ENCODE results near the gene SULT1C2. TPM values are rescaled to one million over a fixed set of nuclear protein-coding genes. Genes with fewer than 3 reads are reported as not detected.
"Not testable (repeated sequence)": the region's sequence is repeated elsewhere in the genome, so short reads cannot be mapped to it uniquely, and the experiment has no call there.

SULT1C2 gene
- total and polyA plus RNA-seq, 4 experiments from 2014 or later = 0.06 to 0.23 TPM; not detected in 2

- intact Hi-C loops (cut with micrococcal nuclease) = no loop called here
- Mint-ChIP-seq H3K27ac (no peak overlapping the region), H3K36me3 (no peaks in the 10 kb centered on the region), H3K27me3 (peaks cover 6 to 15% of the 10 kb centered on the region in 2 donors), H3K4me3 (no peak overlapping the region), H3K4me1 (no peaks in the 10 kb centered on the region), H3K9me3 (no peaks in the 10 kb centered on the region)
- ChIA-PET CTCF (ENCODE audit: partially characterized antibody) (no interaction called here), POLR2A (ENCODE audit: partially characterized antibody) (no interaction called here)
- Histone ChIP-seq H3K4me3 (ENCODE audit: low read length in 2 of 2) (no peak overlapping the region), H3K27ac (ENCODE audit: low read depth, low read length) (no peak overlapping the region), H3K4me1 (ENCODE audit: insufficient read depth, low read length) (no peaks in the 10 kb centered on the region), H3K27me3 (ENCODE audit: insufficient read depth, low read length) (no peaks in the 10 kb centered on the region), H3K9me3 (ENCODE audit: control insufficient read depth in 1 of 2, low read length in 2 of 2) (no peaks in the 10 kb centered on the region), H3K36me3 (ENCODE audit: insufficient read depth, low read length) (no peaks in the 10 kb centered on the region)
- no peak for DNase-seq
Observed at GRCh38 chr2:108349571-108349928, 60.9 kb downstream of the SULT1C2 start.

GRCh38 chr2:108351889-108352288 is 63.2 kb downstream of the SULT1C2 start:
- intact Hi-C loops (cut with micrococcal nuclease) = no loop called here
- CTCF ChIA-PET (ENCODE audit: partially characterized antibody) = no interaction called here
- no peaks in the 10 kb centered on the region for H3K4me1 ChIP-seq (ENCODE audit: insufficient read depth, low read length)

GRCh38 chr2:108354136-108354535 is 65.4 kb downstream of the SULT1C2 start:
- no peak overlapping the region for H3K27ac Mint-ChIP-seq
- peaks cover 12 to 39% of the 10 kb centered on the region in 2 donors for H3K27me3 Mint-ChIP-seq
- ChIA-PET POLR2A (ENCODE audit: partially characterized antibody) (no interaction called here), CTCF (ENCODE audit: partially characterized antibody) (interaction anchor here (1.8 kb wide), 1 partner anchor 230 kb away, joined by 6 read pairs; no protein-coding TSS in a partner anchor)
- H3K4me3 Mint-ChIP-seq = no peak overlapping the region
- Histone ChIP-seq H3K9me3 (ENCODE audit: control insufficient read depth in 1 of 2, low read length in 2 of 2) (no peaks in the 10 kb centered on the region), H3K4me3 (ENCODE audit: low read length in 2 of 2) (no peak overlapping the region), H3K4me1 (ENCODE audit: insufficient read depth, low read length) (no peaks in the 10 kb centered on the region), H3K36me3 (ENCODE audit: insufficient read depth, low read length) (no peaks in the 10 kb centered on the region), H3K27me3 (ENCODE audit: insufficient read depth, low read length) (no peaks in the 10 kb centered on the region), H3K27ac (ENCODE audit: low read depth, low read length) (no peak overlapping the region)
- DNase-seq = no peak
- intact Hi-C loops (cut with micrococcal nuclease) = no loop called here
- H3K4me1 Mint-ChIP-seq = no peaks in the 10 kb centered on the region
- no peaks in the 10 kb centered on the region for H3K9me3 Mint-ChIP-seq
- H3K36me3 Mint-ChIP-seq = no peaks in the 10 kb centered on the region

More at GRCh38 chr2:108351889-108352288, 63.2 kb downstream of the SULT1C2 start:
- H3K9me3 Mint-ChIP-seq = no peaks in the 10 kb centered on the region
- H3K27ac ChIP-seq (ENCODE audit: low read depth, low read length) = no peak overlapping the region
- H3K4me3 Mint-ChIP-seq = no peak overlapping the region
- POLR2A ChIA-PET (ENCODE audit: partially characterized antibody) = no interaction called here
- no peak overlapping the region for H3K27ac Mint-ChIP-seq
- no peak overlapping the region for H3K4me3 ChIP-seq (ENCODE audit: low read length in 2 of 2)
- H3K27me3 ChIP-seq (ENCODE audit: insufficient read depth, low read length) = no peaks in the 10 kb centered on the region
- no peak for DNase-seq
- no peaks in the 10 kb centered on the region for H3K4me1 Mint-ChIP-seq
- no peaks in the 10 kb centered on the region for H3K36me3 Mint-ChIP-seq
- no peaks in the 10 kb centered on the region for H3K9me3 ChIP-seq (ENCODE audit: control insufficient read depth in 1 of 2, low read length in 2 of 2)
- H3K27me3 Mint-ChIP-seq = peaks cover 10 to 28% of the 10 kb centered on the region in 2 donors
- H3K36me3 ChIP-seq (ENCODE audit: insufficient read depth, low read length) = no peaks in the 10 kb centered on the region

- DNase-seq = no peak
- no peaks in the 10 kb centered on the region for H3K4me1 Mint-ChIP-seq
- CTCF ChIA-PET (ENCODE audit: partially characterized antibody) = interaction anchor here (0.7 kb wide), 1 partner anchor 228 kb away, joined by 3 read pairs; no protein-coding TSS in a partner anchor
- H3K4me3 Mint-ChIP-seq = no peak overlapping the region
- POLR2A ChIA-PET (ENCODE audit: partially characterized antibody) = no interaction called here
- Histone ChIP-seq H3K9me3 (ENCODE audit: control insufficient read depth in 1 of 2, low read length in 2 of 2) (no peaks in the 10 kb centered on the region), H3K27ac (ENCODE audit: low read depth, low read length) (no peak overlapping the region), H3K36me3 (ENCODE audit: insufficient read depth, low read length) (no peaks in the 10 kb centered on the region), H3K4me1 (ENCODE audit: insufficient read depth, low read length) (no peaks in the 10 kb centered on the region), H3K4me3 (ENCODE audit: low read length in 2 of 2) (no peak overlapping the region), H3K27me3 (ENCODE audit: insufficient read depth, low read length) (no peaks in the 10 kb centered on the region)
- H3K27ac Mint-ChIP-seq = no peak overlapping the region
- intact Hi-C loops (cut with micrococcal nuclease) = no loop called here
- H3K9me3 Mint-ChIP-seq = no peaks in the 10 kb centered on the region
- H3K36me3 Mint-ChIP-seq = no peaks in the 10 kb centered on the region
- peaks cover 14 to 46% of the 10 kb centered on the region in 2 donors for H3K27me3 Mint-ChIP-seq
Observed at GRCh38 chr2:108355906-108356734, 67.4 kb downstream of the SULT1C2 start.

- H3K4me3 Mint-ChIP-seq; H3K4me1 ChIP-seq (ENCODE audit: insufficient read depth, low read length); H3K9me3 Mint-ChIP-seq; H3K36me3 ChIP-seq (ENCODE audit: insufficient read depth, low read length); CTCF ChIA-PET (ENCODE audit: partially characterized antibody); intact Hi-C loops (cut with micrococcal nuclease); H3K27ac Mint-ChIP-seq; H3K27me3 ChIP-seq (ENCODE audit: insufficient read depth, low read length); DNase-seq; H3K9me3 ChIP-seq (ENCODE audit: control insufficient read depth in 1 of 2, low read length in 2 of 2); H3K27ac ChIP-seq (ENCODE audit: low read depth, low read length); H3K4me1 Mint-ChIP-seq; H3K4me3 ChIP-seq (ENCODE audit: low read length in 2 of 2); POLR2A ChIA-PET (ENCODE audit: partially characterized antibody); H3K36me3 Mint-ChIP-seq: not testable (repeated sequence)
- H3K27me3 Mint-ChIP-seq = peaks cover 15 to 51% of the 10 kb centered on the region in 2 donors
Observed at GRCh38 chr2:108359336-108359735, 70.6 kb downstream of the SULT1C2 start.

Other genes with a start within 250 kb of the SULT1C2 start
- not detected for gene SULT1C3, start 48.9 kb upstream of the SULT1C2 start, total RNA-seq
- gene SULT1C3, start 48.9 kb upstream of the SULT1C2 start, polyA plus RNA-seq = not detected
- not detected for gene SULT1C4, start 89.1 kb downstream of the SULT1C2 start, total RNA-seq
- gene SULT1C4, start 89.1 kb downstream of the SULT1C2 start, polyA plus RNA-seq = not detected
- 100 to 1,000 TPM; 209 to 232 TPM for gene GCC2, start 160.3 kb downstream of the SULT1C2 start, total RNA-seq
- 10 to 100 TPM; 13.7 to 96.6 TPM for gene GCC2, start 160.3 kb downstream of the SULT1C2 start, polyA plus RNA-seq
- gene LIMS1, start 245.6 kb downstream of the SULT1C2 start, total RNA-seq = 100 to 1,000 TPM; 126 to 130 TPM
- gene LIMS1, start 245.6 kb downstream of the SULT1C2 start, polyA plus RNA-seq = 100 to 1,000 TPM; 242 to 286 TPM

All from CD4-positive, alpha-beta memory T cell (primary cell).